Measurements from ENCODE around the gene MALSU1.

The MALSU1 gene

GRCh38 chr7:23298885-23299769, at the start of gene MALSU1:
TSS of gene MALSU1 (plus strand) at chr7:23299339. CDS start at chr7:23299353, 14 bp downstream.
- DNase-seq (ENCODE audit: low read depth), result peak; percentile 95

GRCh38 chr7:23249486-23249885, 49.7 kb upstream of the MALSU1 start:
- no peak for DNase-seq (ENCODE audit: low read depth)

GRCh38 chr7:23254051-23254681, 45.0 kb upstream of the MALSU1 start:
- DNase-seq (ENCODE audit: low read depth), result no peak

- DNase-seq (ENCODE audit: low read depth), result no peak
Observed at GRCh38 chr7:23256731-23257130, 42.4 kb upstream of the MALSU1 start.

GRCh38 chr7:23260371-23260770, 38.8 kb upstream of the MALSU1 start:
- no peak for DNase-seq (ENCODE audit: low read depth)

- DNase-seq (ENCODE audit: low read depth), result peak; percentile 56
Observed at GRCh38 chr7:23261843-23262452, 37.2 kb upstream of the MALSU1 start.

GRCh38 chr7:23264916-23265458, 34.2 kb upstream of the MALSU1 start:
- DNase-seq (ENCODE audit: low read depth), result no peak

- DNase-seq (ENCODE audit: low read depth), result no peak
Observed at GRCh38 chr7:23266918-23267317, 32.2 kb upstream of the MALSU1 start.

- no peak for DNase-seq (ENCODE audit: low read depth)
Observed at GRCh38 chr7:23267357-23267756, 31.8 kb upstream of the MALSU1 start.

- no peak for DNase-seq (ENCODE audit: low read depth)
Observed at GRCh38 chr7:23268167-23268566, 31.0 kb upstream of the MALSU1 start.

GRCh38 chr7:23268746-23269145, 30.4 kb upstream of the MALSU1 start:
- DNase-seq (ENCODE audit: low read depth), result peak; percentile 12

GRCh38 chr7:23272275-23272674, 26.9 kb upstream of the MALSU1 start:
- no peak for DNase-seq (ENCODE audit: low read depth)

GRCh38 chr7:23273141-23273599, 26.0 kb upstream of the MALSU1 start:
- DNase-seq (ENCODE audit: low read depth), result peak; percentile 96

- DNase-seq (ENCODE audit: low read depth), result no peak
Observed at GRCh38 chr7:23275912-23276311, 23.2 kb upstream of the MALSU1 start.

- DNase-seq (ENCODE audit: low read depth), result peak; percentile 25
Observed at GRCh38 chr7:23276376-23276775, 22.8 kb upstream of the MALSU1 start.

GRCh38 chr7:23276947-23277346, 22.2 kb upstream of the MALSU1 start:
- DNase-seq (ENCODE audit: low read depth), result no peak

- peak; percentile 69 for DNase-seq (ENCODE audit: low read depth)
Observed at GRCh38 chr7:23277359-23277989, 21.7 kb upstream of the MALSU1 start.

GRCh38 chr7:23279819-23280525, 19.2 kb upstream of the MALSU1 start:
- DNase-seq (ENCODE audit: low read depth), result no peak

- DNase-seq (ENCODE audit: low read depth), result no peak
Observed at GRCh38 chr7:23283086-23283485, 16.1 kb upstream of the MALSU1 start.

GRCh38 chr7:23284871-23285270, 14.3 kb upstream of the MALSU1 start:
- no peak for DNase-seq (ENCODE audit: low read depth)

Measured in amniotic epithelial cell (primary cell).